Glutamatergic neuron (in vitro differentiated cells): Measurements from ENCODE around the gene KLC4. TPM values are rescaled to one million over a fixed set of nuclear protein-coding genes. Genes with fewer than 3 reads are reported as not detected.

Experiments
- DNase-seq: peaks from one replicate; pipeline ENCODE4 v3.0.0; 2022
- H3K27ac Mint-ChIP-seq: one replicate; pipeline ENCODE4 v1.8.0; 2020; ENCODE audit warnings: mild to moderate bottlenecking, mixed read lengths, inconsistent platforms; ENCODE audit not compliant: unreplicated experiment
- H3K27me3 Mint-ChIP-seq: one replicate; pipeline ENCODE4 v1.8.0; 2020; ENCODE audit warnings: mild to moderate bottlenecking, moderate library complexity, mixed read lengths, inconsistent platforms; ENCODE audit not compliant: unreplicated experiment
- H3K36me3 Mint-ChIP-seq: one replicate; pipeline ENCODE4 v1.8.0; 2020; ENCODE audit warnings: mild to moderate bottlenecking, mixed read lengths, inconsistent platforms; ENCODE audit not compliant: unreplicated experiment
- H3K4me1 Mint-ChIP-seq: one replicate; pipeline ENCODE4 v1.8.0; 2020; ENCODE audit warnings: mild to moderate bottlenecking, low read depth, mixed read lengths, inconsistent platforms; ENCODE audit not compliant: unreplicated experiment
- H3K4me3 Mint-ChIP-seq: one replicate; pipeline ENCODE4 v1.8.0; 2020; ENCODE audit warnings: mild to moderate bottlenecking, mixed read lengths, inconsistent platforms; ENCODE audit not compliant: unreplicated experiment
- H3K9me3 Mint-ChIP-seq: one replicate; pipeline ENCODE4 v1.8.0; 2020; ENCODE audit warnings: mild to moderate bottlenecking, moderate library complexity, mixed read lengths, inconsistent platforms; ENCODE audit not compliant: unreplicated experiment
- total RNA-seq: library from RNA; stranded (reverse); fragmentation: NEBNext Ultra II Directional; extraction: Animal tissue kit (Norgen Biotek cat#: 25700); gene quantifications from one replicate; pipeline ENCODE4 v1.2.1, GENCODE V29; 2021; ENCODE audit not compliant: unreplicated experiment
- TF ChIP-seq, protein P1 (sequence below): fragments of 200-600 bp; sonication (generic); IDR thresholded peaks from one replicate; pipeline ENCODE4 v1.5.0; 2021; ENCODE audit not compliant: partially characterized antibody, unreplicated experiment

The KLC4 gene
- total RNA-seq, 1 donor from 2014 or later: 62.3 TPM

DNA sequence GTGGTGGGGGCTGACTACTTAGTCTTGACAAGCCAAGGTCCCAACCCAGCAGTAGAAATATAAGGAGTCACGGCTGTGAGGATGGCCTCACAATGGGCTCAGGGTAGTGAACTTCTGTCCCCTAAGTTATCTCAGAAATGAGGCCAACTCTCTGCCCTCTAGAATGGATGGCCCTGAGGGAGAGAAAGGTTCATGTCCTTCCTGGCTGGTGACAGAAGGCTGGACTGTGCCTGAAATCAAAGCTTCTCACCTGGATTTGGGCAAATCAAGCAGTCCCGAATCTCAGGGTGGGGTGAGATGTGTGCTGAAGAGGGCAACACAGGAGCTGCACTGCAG lies 25.3 kb upstream of the KLC4 start:
- DNase-seq: no peak
- Mint-ChIP-seq H3K36me3 (no peaks in the 10 kb centered on the region), H3K4me3 (no peak overlapping the region), H3K27ac (no peak overlapping the region), H3K4me1 (peaks cover 2% of the 10 kb centered on the region), H3K27me3 (peaks cover 7% of the 10 kb centered on the region), H3K9me3 (no peaks in the 10 kb centered on the region)
- TF ChIP-seq, protein P1, sequence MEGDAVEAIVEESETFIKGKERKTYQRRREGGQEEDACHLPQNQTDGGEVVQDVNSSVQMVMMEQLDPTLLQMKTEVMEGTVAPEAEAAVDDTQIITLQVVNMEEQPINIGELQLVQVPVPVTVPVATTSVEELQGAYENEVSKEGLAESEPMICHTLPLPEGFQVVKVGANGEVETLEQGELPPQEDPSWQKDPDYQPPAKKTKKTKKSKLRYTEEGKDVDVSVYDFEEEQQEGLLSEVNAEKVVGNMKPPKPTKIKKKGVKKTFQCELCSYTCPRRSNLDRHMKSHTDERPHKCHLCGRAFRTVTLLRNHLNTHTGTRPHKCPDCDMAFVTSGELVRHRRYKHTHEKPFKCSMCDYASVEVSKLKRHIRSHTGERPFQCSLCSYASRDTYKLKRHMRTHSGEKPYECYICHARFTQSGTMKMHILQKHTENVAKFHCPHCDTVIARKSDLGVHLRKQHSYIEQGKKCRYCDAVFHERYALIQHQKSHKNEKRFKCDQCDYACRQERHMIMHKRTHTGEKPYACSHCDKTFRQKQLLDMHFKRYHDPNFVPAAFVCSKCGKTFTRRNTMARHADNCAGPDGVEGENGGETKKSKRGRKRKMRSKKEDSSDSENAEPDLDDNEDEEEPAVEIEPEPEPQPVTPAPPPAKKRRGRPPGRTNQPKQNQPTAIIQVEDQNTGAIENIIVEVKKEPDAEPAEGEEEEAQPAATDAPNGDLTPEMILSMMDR: no peak

DNA sequence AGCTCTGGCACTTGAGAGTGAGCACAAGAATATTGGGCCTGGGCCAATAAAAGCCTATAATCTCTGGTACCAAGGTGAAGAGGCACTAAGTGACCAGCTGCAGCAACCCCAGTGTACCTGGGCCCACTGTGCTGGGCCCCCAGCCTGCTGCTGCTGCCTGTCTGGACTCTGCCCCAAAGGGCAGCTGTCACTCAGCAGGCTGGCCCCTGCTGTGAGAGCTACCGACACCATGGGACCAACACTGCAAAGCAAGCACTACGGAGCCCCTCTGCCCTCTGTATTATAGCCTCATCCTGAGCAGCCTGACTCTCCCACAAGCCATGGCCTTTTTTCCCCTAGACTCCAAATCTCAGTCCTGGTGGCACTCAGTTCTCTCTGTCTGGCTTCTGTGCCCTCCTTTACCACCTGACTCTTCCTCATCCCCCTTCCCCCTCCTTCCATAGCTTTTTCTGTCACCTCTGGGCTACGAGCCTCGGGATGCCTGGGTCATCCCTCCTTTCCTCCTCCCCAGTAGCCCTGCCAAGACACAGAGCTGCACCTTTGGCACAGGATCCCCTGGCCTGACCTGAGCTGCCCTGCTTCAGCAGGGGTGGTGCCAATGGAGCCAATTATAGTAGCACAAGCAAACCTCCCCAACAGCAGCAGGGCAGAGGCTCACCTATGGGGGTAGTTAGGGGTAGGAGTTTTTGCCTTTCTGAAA lies 23.8 kb upstream of the KLC4 start:
- Mint-ChIP-seq H3K4me3 (no peak overlapping the region), H3K4me1 (peaks cover 2% of the 10 kb centered on the region), H3K9me3 (no peaks in the 10 kb centered on the region), H3K27me3 (peaks cover 7% of the 10 kb centered on the region), H3K36me3 (no peaks in the 10 kb centered on the region), H3K27ac (peak overlapping the region; percentile 55)
- DNase-seq: no peak
- TF ChIP-seq, protein P1: no peak

DNA sequence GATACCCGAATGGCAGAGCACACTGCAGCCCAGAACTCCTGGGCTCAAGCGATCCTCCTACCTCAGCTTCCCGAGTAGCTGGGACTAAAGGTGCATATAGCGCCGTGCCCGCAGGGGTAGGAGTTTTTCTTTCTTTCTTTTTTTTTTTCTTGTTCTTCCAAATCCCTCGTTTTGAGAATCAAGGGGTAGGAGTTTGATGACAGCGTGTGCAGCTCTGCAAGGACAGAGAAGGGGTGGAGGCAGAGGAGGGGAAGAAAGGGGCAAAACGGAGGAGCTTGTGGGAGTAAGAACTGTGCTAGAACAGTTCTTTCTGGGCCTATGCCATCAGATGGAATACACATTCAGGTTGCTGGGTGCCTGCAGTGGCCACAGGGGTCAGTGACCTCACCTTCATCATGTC lies 22.7 kb upstream of the KLC4 start:
- no peak overlapping the region for H3K4me3 Mint-ChIP-seq
- H3K4me1 Mint-ChIP-seq: peaks cover 2% of the 10 kb centered on the region
- no peak for DNase-seq
- H3K27me3 Mint-ChIP-seq: peaks cover 7% of the 10 kb centered on the region
- TF ChIP-seq, protein P1: no peak
- no peak overlapping the region for H3K27ac Mint-ChIP-seq
- no peaks in the 10 kb centered on the region for H3K9me3 Mint-ChIP-seq
- no peaks in the 10 kb centered on the region for H3K36me3 Mint-ChIP-seq

DNA sequence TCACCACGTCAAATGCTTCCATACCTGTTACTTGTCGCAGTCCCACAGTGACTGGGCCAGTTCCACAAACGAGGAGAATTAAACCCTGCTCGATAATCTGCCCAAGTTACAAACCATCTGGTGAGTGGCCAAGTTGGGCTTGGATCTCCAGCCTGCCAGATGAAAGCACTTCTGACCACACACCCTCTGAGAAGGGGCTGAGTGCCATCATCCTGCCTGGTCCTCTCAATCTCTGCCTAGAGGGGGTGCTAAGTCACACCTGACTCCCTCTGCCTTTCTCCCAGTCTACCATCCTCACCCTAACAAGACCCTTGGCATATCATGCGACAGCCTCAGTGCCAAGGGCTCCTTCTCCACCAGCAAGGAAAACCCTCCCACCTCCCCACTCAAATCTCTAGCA lies 22.2 kb upstream of the KLC4 start:
- peaks cover 7% of the 10 kb centered on the region for H3K27me3 Mint-ChIP-seq

DNA sequence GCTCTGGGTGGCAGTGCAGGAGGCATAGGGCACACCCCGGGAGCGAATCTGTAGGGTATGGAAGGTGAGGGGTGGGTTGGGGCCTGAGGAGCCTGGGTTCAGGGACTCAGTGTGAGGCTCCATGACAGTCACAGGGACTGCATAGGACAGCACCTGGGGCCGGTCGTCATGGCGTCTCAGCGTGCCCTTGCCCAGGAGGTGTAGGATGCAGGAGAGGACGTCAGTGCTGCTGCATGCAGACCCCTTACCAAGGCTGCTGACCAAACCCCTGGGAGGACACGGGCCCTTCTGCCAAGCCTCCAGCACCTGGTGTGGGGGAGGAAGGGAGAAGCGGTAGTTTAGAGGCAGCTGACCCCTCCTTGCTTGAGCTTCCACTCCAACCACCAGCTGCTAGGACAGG lies 21.7 kb upstream of the KLC4 start:
- H3K9me3 Mint-ChIP-seq: no peaks in the 10 kb centered on the region
- H3K4me1 Mint-ChIP-seq: peaks cover 2% of the 10 kb centered on the region
- H3K27ac Mint-ChIP-seq: no peak overlapping the region
- no peaks in the 10 kb centered on the region for H3K36me3 Mint-ChIP-seq
- no peak for DNase-seq
- TF ChIP-seq, protein P1: no peak
- H3K27me3 Mint-ChIP-seq: peaks cover 8% of the 10 kb centered on the region
- H3K4me3 Mint-ChIP-seq: no peak overlapping the region

More for the DNA sequence above, 22.2 kb upstream of the KLC4 start:
- DNase-seq: no peak
- H3K4me3 Mint-ChIP-seq: no peak overlapping the region
- H3K27ac Mint-ChIP-seq: no peak overlapping the region
- TF ChIP-seq, protein P1: no peak
- H3K36me3 Mint-ChIP-seq: no peaks in the 10 kb centered on the region
- H3K9me3 Mint-ChIP-seq: no peaks in the 10 kb centered on the region
- H3K4me1 Mint-ChIP-seq: peaks cover 2% of the 10 kb centered on the region
